Osteoblast (primary cell): ENCODE measurements around the gene COL27A1. TPM values are rescaled to one million over a fixed set of nuclear protein-coding genes. Genes with fewer than 3 reads are reported as not detected.

Source experiments
- DNase-seq: peaks from one replicate; pipeline ENCODE4 v3.0.0; 2011; ENCODE audit warnings: low spot score, mixed read lengths; ENCODE audit not compliant: insufficient read length; ENCODE audit errors: missing footprints
- H2AFZ ChIP-seq: 2 replicates; pipeline ENCODE4 v1.6.0; 2011; ENCODE audit warnings: mild to moderate bottlenecking, low read length
- H3K27ac ChIP-seq: 2 replicates; pipeline ENCODE4 v1.5.1; 2011; ENCODE audit warnings: mild to moderate bottlenecking, low read depth, low read length, moderate library complexity
- H3K27me3 ChIP-seq: 2 replicates; pipeline ENCODE4 v1.6.0; 2012; ENCODE audit warnings: mild to moderate bottlenecking, control low read depth, inconsistent platforms, low read length, moderate library complexity; ENCODE audit not compliant: insufficient read depth
- H3K36me3 ChIP-seq: 2 replicates; pipeline ENCODE4 v1.5.1; 2011; ENCODE audit warnings: mild to moderate bottlenecking, low read length, control low read depth, moderate library complexity; ENCODE audit not compliant: insufficient read depth
- H3K4me1 ChIP-seq: 2 replicates; pipeline ENCODE4 v1.5.1; 2011; ENCODE audit warnings: mild to moderate bottlenecking, low read length, control low read depth, moderate library complexity; ENCODE audit not compliant: insufficient read depth
- H3K4me2 ChIP-seq: 2 replicates; pipeline ENCODE4 v1.6.0; 2011; ENCODE audit warnings: mild to moderate bottlenecking, low read length; ENCODE audit not compliant: insufficient read depth
- H3K4me3 ChIP-seq: fragments of 200-600 bp; sonication (generic); 3 replicates; pipeline ENCODE4 v1.5.1; 2012; ENCODE audit warnings: mild to moderate bottlenecking, low read length, inconsistent platforms; ENCODE audit not compliant: insufficient read depth
- H3K79me2 ChIP-seq: 2 replicates; pipeline ENCODE4 v1.6.0; 2012; ENCODE audit warnings: mild to moderate bottlenecking, low read length, control low read depth, inconsistent platforms; ENCODE audit not compliant: insufficient read depth
- H3K9me3 ChIP-seq: 2 replicates; pipeline ENCODE4 v1.5.1; 2011; ENCODE audit warnings: low read depth, low read length, control low read depth
- H4K20me1 ChIP-seq: 2 replicates; pipeline ENCODE4 v1.6.0; 2012; ENCODE audit warnings: mild to moderate bottlenecking, low read length, control low read depth; ENCODE audit not compliant: insufficient read depth
- total RNA-seq: library from RNA; depleted of rRNA; stranded (reverse); fragments of >200 nt; gene quantifications from 2 replicates; pipeline ENCODE4 v1.2.3, GENCODE V29; 2012
- TF ChIP-seq, protein P1 (sequence below): IDR thresholded peaks from 2 replicates; pipeline ENCODE4 v1.5.1; 2011; ENCODE audit warnings: mild to moderate bottlenecking, low read depth, low read length, moderate library complexity; ENCODE audit errors: extremely low read depth

The COL27A1 gene
- total RNA-seq, 1 donor, result 10.1 TPM

DNA sequence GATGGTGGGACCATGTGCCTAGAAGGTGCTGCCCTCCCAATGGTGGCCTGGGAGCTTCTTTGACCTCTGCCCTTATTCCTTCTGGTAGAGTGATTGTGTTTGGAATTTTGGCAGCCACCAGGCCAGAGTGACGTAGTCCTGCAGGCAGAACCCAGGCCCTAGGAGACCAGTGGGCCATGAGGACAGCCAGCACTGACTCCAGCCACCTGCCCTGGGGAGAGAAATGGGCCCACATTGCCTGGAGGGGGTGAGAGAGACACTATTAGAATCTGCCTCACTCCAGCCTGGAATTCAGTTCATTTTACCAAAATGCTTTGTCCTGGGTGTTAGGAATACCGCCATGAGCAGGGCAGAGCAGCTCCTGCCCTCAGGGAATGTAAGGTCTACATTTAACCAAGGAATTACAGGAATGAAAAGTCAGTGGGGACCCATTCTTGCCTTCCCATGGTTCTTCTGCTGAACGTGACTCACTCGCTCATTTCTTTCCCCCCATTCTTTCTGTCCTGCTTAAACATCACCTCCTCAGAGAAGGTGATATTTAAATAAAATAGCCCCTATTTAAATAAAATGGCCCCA is 5.5 kb upstream of the COL27A1 start:
- Histone ChIP-seq H3K27me3 (peaks cover 46% of the 10 kb centered on the region), H3K4me3 (no peak overlapping the region)

DNA sequence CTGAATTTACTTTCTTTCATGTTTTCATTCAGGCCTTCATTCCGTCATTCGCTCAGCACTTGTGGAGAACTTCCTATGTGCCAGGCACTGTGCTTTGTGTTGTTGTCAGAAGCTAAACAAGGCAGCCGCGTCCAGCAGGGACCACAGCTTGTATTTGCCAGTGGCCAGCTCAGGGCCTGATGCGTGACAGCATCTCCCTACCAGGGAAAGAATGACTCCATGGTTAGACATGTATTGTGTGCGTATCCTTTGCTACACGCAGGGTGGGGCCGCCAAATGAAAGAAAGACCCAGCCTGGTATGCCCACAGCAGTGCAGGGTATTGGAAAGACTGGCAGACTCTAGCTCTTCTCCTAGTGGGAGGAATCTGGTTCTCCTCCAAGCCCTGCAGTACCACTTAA is 4.7 kb upstream of the COL27A1 start:
- Histone ChIP-seq H4K20me1 (no peaks in the 10 kb centered on the region), H3K27me3 (peaks cover 41% of the 10 kb centered on the region), H3K4me2 (no peak overlapping the region), H3K27ac (no peak overlapping the region), H2AFZ (no peak overlapping the region), H3K36me3 (no peaks in the 10 kb centered on the region), H3K4me1 (peaks cover 11% of the 10 kb centered on the region), H3K9me3 (no peaks in the 10 kb centered on the region), H3K4me3 (no peak overlapping the region), H3K79me2 (no peaks in the 10 kb centered on the region)
- peak; percentile 14 for DNase-seq
- TF ChIP-seq, protein P1, sequence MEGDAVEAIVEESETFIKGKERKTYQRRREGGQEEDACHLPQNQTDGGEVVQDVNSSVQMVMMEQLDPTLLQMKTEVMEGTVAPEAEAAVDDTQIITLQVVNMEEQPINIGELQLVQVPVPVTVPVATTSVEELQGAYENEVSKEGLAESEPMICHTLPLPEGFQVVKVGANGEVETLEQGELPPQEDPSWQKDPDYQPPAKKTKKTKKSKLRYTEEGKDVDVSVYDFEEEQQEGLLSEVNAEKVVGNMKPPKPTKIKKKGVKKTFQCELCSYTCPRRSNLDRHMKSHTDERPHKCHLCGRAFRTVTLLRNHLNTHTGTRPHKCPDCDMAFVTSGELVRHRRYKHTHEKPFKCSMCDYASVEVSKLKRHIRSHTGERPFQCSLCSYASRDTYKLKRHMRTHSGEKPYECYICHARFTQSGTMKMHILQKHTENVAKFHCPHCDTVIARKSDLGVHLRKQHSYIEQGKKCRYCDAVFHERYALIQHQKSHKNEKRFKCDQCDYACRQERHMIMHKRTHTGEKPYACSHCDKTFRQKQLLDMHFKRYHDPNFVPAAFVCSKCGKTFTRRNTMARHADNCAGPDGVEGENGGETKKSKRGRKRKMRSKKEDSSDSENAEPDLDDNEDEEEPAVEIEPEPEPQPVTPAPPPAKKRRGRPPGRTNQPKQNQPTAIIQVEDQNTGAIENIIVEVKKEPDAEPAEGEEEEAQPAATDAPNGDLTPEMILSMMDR, result peak; percentile 5

More for the DNA sequence above, 5.5 kb upstream of the COL27A1 start:
- Histone ChIP-seq H2AFZ (no peak overlapping the region), H3K79me2 (no peaks in the 10 kb centered on the region), H3K36me3 (no peaks in the 10 kb centered on the region), H3K4me2 (no peak overlapping the region), H3K27ac (no peak overlapping the region), H4K20me1 (no peaks in the 10 kb centered on the region), H3K4me1 (peaks cover 11% of the 10 kb centered on the region), H3K9me3 (no peaks in the 10 kb centered on the region)
- TF ChIP-seq, protein P1, result no peak
- peak; percentile 53 for DNase-seq

DNA sequence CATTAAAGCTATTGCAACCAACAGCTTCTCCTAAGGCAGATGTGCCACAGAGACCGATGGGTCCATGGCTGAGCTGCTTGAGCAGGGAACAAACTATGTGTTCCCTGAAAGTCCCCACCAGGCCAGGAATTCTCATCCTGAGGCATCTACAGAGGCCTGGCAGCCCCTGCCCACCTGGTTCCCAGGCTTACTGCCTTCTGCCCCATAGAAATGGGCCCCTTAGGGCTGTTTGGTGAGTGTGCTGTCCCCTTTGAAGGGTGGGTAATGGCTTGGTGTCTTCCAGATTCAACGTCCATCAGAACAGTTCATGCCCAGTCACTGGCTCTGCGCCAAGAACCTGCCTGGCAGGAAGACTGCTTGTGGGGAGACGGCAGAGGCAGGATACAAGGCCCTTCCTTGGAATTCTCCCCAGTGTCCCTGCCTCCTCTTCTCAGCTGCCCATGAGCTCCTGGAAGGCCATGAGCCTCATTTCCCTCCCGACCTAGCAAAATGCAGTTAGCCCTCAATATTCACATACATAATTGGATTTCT is 3.8 kb upstream of the COL27A1 start:
- H3K4me1 ChIP-seq, result peaks cover 13% of the 10 kb centered on the region
- peaks cover 39% of the 10 kb centered on the region for H3K27me3 ChIP-seq
- no peaks in the 10 kb centered on the region for H3K36me3 ChIP-seq
- peak; percentile 61 for DNase-seq
- H3K27ac ChIP-seq, result no peak overlapping the region
- H4K20me1 ChIP-seq, result no peaks in the 10 kb centered on the region
- TF ChIP-seq, protein P1, result no peak
- H3K4me2 ChIP-seq, result no peak overlapping the region
- no peaks in the 10 kb centered on the region for H3K9me3 ChIP-seq
- H3K4me3 ChIP-seq, result no peak overlapping the region
- no peaks in the 10 kb centered on the region for H3K79me2 ChIP-seq
- H2AFZ ChIP-seq, result no peak overlapping the region

DNA sequence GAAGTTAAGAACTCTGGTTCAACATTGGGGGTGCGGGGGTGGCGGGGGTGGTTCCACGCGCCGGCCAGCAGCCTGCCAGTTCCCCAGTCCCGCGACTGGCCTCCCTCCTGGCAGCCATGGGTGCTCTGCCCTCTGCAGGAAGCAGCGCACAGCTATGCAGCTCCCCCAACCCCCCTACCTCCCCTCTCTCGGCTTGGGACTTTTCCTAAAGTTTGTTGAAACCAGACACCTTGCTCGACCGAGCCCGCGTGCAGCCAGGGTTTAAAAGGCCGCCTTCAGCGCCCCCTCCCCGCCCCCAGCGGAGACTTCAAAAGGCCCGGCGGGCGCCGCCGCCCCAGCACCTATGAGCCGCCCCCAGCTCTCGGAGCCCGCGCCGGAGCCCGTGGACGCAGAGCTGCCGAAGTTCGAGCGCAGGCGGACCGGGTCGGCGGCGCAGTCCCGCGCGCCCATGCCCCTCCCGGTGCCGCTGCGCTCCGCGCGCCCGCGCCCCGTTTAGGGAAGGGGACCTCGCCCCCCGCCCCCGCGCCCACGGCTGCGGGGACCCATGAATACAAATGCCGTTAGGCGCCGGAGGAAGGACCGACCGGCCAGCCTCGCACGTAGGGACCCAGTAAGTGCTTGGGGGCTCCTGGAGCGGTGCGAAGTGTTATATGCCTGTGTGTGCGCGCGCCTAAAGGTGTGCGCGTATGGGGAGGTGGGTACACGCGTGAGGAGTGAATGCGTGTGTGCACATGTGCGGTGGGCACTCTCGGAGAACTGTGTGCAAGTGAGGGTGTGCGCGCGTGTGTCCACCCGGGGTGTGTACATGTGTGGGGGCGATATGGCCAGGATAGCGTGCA is 1.4 kb upstream of the COL27A1 start:
- Histone ChIP-seq H2AFZ (no peak overlapping the region), H3K27me3 (peaks cover 27% of the 10 kb centered on the region), H3K9me3 (no peaks in the 10 kb centered on the region), H3K27ac (no peak overlapping the region), H3K4me2 (peak overlapping the region; percentile 70), H3K4me3 (peak overlapping the region; percentile 55), H4K20me1 (peaks cover 14% of the 10 kb centered on the region), H3K36me3 (no peaks in the 10 kb centered on the region), H3K79me2 (no peaks in the 10 kb centered on the region), H3K4me1 (peaks cover 19% of the 10 kb centered on the region)
- DNase-seq, result peak; percentile 88
- TF ChIP-seq, protein P1, result peak; percentile 24
